ENCODE measurements around the gene NTHL1.

The NTHL1 gene

DNA sequence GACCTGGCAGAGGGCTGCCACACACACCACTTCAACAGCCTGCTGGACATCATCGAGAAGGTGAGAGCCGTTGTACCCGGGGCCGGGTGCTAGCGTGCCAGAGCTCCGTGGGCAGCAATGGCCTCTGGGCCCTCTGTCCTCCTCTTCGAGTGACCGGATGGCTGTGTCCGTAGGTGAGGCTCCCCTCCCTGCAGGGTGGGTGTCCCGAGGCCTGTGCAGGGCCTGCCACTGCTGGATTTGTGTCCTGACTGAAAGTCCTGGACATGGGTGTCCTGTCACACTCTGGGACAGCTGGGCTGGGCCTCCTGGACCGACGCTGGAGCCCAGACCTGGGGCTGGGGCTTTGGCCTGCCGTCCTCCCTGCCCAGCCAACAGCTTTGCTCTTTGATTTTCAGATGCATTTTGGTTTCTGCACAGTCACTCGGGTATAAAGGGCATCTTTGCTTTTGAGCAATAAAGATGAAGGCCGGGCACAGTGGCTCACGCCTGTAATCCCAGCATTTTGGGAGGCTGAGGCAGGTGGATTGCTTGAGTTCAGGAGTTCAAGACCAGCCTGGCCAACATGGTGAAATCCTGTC is 16.8 kb upstream of the NTHL1 start:
- H3K27me3 ChIP-seq (ENCODE audit: control insufficient read depth in 5 of 5, insufficient read depth in 4 of 5, low read length in 5 of 5), result no peaks in the 10 kb centered on the region
- no peaks in the 10 kb centered on the region for H3K4me1 ChIP-seq (ENCODE audit: control insufficient read depth in 5 of 5, insufficient read depth in 5 of 5, low read length in 5 of 5)
- H3K36me3 ChIP-seq (ENCODE audit: control insufficient read depth in 5 of 5, insufficient read depth in 5 of 5, low read length in 5 of 5), result peaks cover 0 to 90% (median 75%) of the 10 kb centered on the region in 5 donors

DNA sequence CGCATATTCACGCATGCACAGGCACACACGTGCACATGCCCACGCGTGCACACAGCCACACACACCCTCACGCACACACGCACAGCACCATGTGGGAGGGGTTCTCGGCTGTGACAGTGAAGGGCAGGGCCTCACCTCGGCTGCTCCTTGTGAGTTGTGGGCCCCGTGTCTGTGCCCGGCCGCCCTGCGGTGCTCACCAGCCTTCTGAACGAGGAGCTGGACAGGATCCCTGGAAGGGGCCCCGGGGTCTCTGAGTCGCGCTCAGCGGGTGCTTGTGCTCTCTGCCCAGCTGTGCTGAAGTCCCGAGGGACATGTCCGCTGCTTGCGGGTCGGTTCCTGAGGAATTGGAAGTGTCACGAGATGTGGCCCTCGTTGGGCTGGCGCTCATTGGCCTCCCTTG is 16.2 kb upstream of the NTHL1 start:
- Histone ChIP-seq H3K4me3 (ENCODE audit: low read depth in 1 of 5, low read length in 5 of 5) (no peak overlapping the region), H3K9me3 (ENCODE audit: control insufficient read depth in 5 of 5, low read length in 5 of 5) (peaks cover 0 to 3% (median 0%) of the 10 kb centered on the region in 5 donors), H3K27ac (ENCODE audit: low read depth, low read length) (no peak overlapping the region), H3K4me1 (ENCODE audit: control insufficient read depth in 5 of 5, insufficient read depth in 5 of 5, low read length in 5 of 5) (no peaks in the 10 kb centered on the region), H3K27me3 (ENCODE audit: control insufficient read depth in 5 of 5, insufficient read depth in 4 of 5, low read length in 5 of 5) (no peaks in the 10 kb centered on the region), H3K36me3 (ENCODE audit: control insufficient read depth in 5 of 5, insufficient read depth in 5 of 5, low read length in 5 of 5) (peaks cover 0 to 87% (median 74%) of the 10 kb centered on the region in 5 donors), H3K9ac (ENCODE audit: low read length in 5 of 5) (no peak overlapping the region)

More for the DNA sequence above, 16.8 kb upstream of the NTHL1 start:
- Histone ChIP-seq H3K9ac (ENCODE audit: low read length in 5 of 5) (no peak overlapping the region), H3K27ac (ENCODE audit: low read depth, low read length) (no peak overlapping the region), H3K9me3 (ENCODE audit: control insufficient read depth in 5 of 5, low read length in 5 of 5) (peaks cover 0 to 3% (median 0%) of the 10 kb centered on the region in 5 donors), H3K4me3 (ENCODE audit: low read depth in 1 of 5, low read length in 5 of 5) (no peak overlapping the region)

DNA sequence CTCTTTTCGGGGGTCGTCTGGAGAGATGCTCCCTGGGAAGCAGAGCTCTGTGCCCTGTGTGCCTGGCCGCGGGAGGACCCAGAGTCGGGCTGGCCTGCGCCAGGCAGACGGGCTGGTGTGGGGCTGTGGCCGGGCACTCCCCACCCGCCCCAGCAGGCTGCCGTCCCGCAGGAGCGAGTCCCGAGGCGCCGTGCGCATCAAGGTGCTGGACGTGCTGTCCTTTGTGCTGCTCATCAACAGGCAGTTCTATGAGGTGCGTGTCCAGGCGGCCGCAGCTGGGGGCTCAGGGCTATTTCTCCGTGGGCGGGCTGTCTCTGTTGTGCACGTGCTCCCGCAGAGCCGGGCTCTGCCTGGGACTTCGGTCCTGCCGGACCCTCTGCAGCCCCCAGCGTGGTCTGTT is 15.2 kb upstream of the NTHL1 start:
- H3K36me3 ChIP-seq (ENCODE audit: control insufficient read depth in 5 of 5, insufficient read depth in 5 of 5, low read length in 5 of 5), result peaks cover 0 to 87% (median 77%) of the 10 kb centered on the region in 5 donors
- no peak overlapping the region for H3K27ac ChIP-seq (ENCODE audit: low read depth, low read length)

DNA sequence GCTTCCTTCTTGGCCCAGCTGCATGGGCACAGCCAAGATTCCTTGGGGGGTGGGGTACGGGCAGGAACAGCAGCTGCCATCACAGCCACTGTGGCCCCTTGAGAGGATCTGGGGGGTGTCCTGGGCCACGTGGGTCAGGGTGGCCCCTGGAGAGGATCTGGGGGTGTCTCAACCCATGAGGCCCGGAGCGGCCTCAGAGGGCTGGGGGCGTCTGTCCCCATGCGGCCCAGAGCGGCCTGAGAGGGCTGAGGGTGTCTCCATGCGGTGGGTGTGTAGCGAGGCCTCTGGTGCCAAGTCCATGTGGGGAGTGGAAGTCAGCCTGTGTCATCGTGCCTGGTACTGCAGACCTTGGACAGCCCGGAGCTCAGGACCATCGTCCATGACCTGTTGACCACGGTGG is 13.9 kb upstream of the NTHL1 start:
- H3K4me1 ChIP-seq (ENCODE audit: control insufficient read depth in 5 of 5, insufficient read depth in 5 of 5, low read length in 5 of 5), result no peaks in the 10 kb centered on the region
- no peak overlapping the region for H3K4me3 ChIP-seq (ENCODE audit: low read depth in 1 of 5, low read length in 5 of 5)
- no peak overlapping the region for H3K9ac ChIP-seq (ENCODE audit: low read length in 5 of 5)
- no peak overlapping the region for H3K27ac ChIP-seq (ENCODE audit: low read depth, low read length)
- peaks cover 0 to 3% (median 0%) of the 10 kb centered on the region in 5 donors for H3K9me3 ChIP-seq (ENCODE audit: control insufficient read depth in 5 of 5, low read length in 5 of 5)
- H3K27me3 ChIP-seq (ENCODE audit: control insufficient read depth in 5 of 5, insufficient read depth in 4 of 5, low read length in 5 of 5), result no peaks in the 10 kb centered on the region
- peaks cover 0 to 87% (median 78%) of the 10 kb centered on the region in 5 donors for H3K36me3 ChIP-seq (ENCODE audit: control insufficient read depth in 5 of 5, insufficient read depth in 5 of 5, low read length in 5 of 5)

More for the DNA sequence above, 15.2 kb upstream of the NTHL1 start:
- Histone ChIP-seq H3K27me3 (ENCODE audit: control insufficient read depth in 5 of 5, insufficient read depth in 4 of 5, low read length in 5 of 5) (no peaks in the 10 kb centered on the region), H3K4me1 (ENCODE audit: control insufficient read depth in 5 of 5, insufficient read depth in 5 of 5, low read length in 5 of 5) (no peaks in the 10 kb centered on the region), H3K9me3 (ENCODE audit: control insufficient read depth in 5 of 5, low read length in 5 of 5) (peaks cover 0 to 3% (median 0%) of the 10 kb centered on the region in 5 donors), H3K9ac (ENCODE audit: low read length in 5 of 5) (no peak overlapping the region), H3K4me3 (ENCODE audit: low read depth in 1 of 5, low read length in 5 of 5) (no peak overlapping the region)

DNA sequence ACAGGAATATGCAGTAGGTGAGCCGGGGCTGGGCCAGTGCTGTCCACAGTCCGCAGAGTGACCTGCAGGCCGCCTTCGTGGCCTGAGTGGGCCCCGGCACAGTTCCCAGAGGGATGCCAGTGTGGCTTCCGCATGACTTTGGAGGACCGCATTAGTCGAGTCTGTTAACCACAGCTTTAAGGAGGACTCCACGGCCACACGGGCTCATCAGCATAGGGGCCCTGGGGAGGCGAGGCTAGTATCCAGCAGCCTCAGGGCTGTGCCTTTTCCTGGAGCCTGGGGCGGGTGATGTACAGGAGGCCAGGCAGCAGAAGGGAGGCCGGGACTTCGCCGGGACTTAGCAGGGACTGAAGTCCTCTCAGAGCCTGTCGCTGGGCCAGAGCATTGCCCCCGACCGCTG is 13.4 kb upstream of the NTHL1 start:
- Histone ChIP-seq H3K4me1 (ENCODE audit: control insufficient read depth in 5 of 5, insufficient read depth in 5 of 5, low read length in 5 of 5) (peaks cover 0 to 1% (median 0%) of the 10 kb centered on the region in 5 donors), H3K9ac (ENCODE audit: low read length in 5 of 5) (no peak overlapping the region), H3K36me3 (ENCODE audit: control insufficient read depth in 5 of 5, insufficient read depth in 5 of 5, low read length in 5 of 5) (peaks cover 0 to 87% (median 76%) of the 10 kb centered on the region in 5 donors), H3K27ac (ENCODE audit: low read depth, low read length) (no peak overlapping the region), H3K9me3 (ENCODE audit: control insufficient read depth in 5 of 5, low read length in 5 of 5) (peaks cover 0 to 2% (median 0%) of the 10 kb centered on the region in 5 donors), H3K27me3 (ENCODE audit: control insufficient read depth in 5 of 5, insufficient read depth in 4 of 5, low read length in 5 of 5) (no peaks in the 10 kb centered on the region), H3K4me3 (ENCODE audit: low read depth in 1 of 5, low read length in 5 of 5) (no peak overlapping the region)

DNA sequence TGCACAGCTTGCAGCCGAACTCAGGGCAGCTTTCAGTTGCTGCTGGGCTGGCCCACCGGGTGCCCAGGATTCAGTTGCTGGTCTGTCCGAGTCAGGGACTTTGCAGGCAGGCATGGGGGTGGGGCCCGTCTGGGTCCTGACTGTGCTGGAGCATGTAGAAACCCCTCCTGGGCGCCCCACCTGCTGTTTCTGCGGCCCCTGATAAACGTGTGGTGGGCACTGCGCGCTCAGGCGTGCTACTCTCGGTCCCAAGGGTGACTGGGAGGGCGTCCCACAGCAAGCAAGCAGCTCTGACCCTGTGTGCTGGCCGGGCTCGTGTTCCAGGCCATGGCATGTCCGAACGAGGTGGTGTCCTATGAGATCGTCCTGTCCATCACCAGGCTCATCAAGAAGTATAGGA is 12.7 kb upstream of the NTHL1 start:
- no peak overlapping the region for H3K9ac ChIP-seq (ENCODE audit: low read length in 5 of 5)
- peaks cover 0 to 4% (median 0%) of the 10 kb centered on the region in 5 donors for H3K4me1 ChIP-seq (ENCODE audit: control insufficient read depth in 5 of 5, insufficient read depth in 5 of 5, low read length in 5 of 5)
- peaks cover 0 to 83% (median 69%) of the 10 kb centered on the region in 5 donors for H3K36me3 ChIP-seq (ENCODE audit: control insufficient read depth in 5 of 5, insufficient read depth in 5 of 5, low read length in 5 of 5)
- no peak overlapping the region for H3K4me3 ChIP-seq (ENCODE audit: low read depth in 1 of 5, low read length in 5 of 5)
- H3K27ac ChIP-seq (ENCODE audit: low read depth, low read length), result no peak overlapping the region
- no peaks in the 10 kb centered on the region for H3K27me3 ChIP-seq (ENCODE audit: control insufficient read depth in 5 of 5, insufficient read depth in 4 of 5, low read length in 5 of 5)
- H3K9me3 ChIP-seq (ENCODE audit: control insufficient read depth in 5 of 5, low read length in 5 of 5), result no peaks in the 10 kb centered on the region

DNA sequence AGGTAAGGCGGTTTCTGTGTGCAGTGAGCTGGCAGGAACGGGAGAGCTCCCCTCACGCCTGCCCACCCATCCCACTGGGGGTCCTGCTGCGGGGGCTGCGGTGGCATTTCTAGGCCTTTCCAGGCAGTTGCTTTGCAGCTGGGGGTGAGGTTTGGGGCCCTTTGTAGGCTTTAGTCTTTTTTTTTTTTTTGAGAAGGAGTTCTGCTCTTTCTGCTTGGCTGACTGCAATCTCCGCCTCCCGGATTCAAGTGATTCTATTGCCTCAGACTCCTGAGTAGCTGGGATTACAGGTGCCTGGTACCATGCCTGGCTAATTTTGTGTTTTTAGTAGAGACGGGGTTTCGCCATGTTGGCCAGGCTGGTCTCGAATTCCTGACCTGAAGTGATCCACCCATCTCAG is 11.2 kb upstream of the NTHL1 start:
- Histone ChIP-seq H3K27ac (ENCODE audit: low read depth, low read length) (no peak overlapping the region), H3K4me3 (ENCODE audit: low read depth in 1 of 5, low read length in 5 of 5) (no peak overlapping the region), H3K9ac (ENCODE audit: low read length in 5 of 5) (no peak overlapping the region), H3K36me3 (ENCODE audit: control insufficient read depth in 5 of 5, insufficient read depth in 5 of 5, low read length in 5 of 5) (peaks cover 0 to 87% (median 71%) of the 10 kb centered on the region in 5 donors), H3K4me1 (ENCODE audit: control insufficient read depth in 5 of 5, insufficient read depth in 5 of 5, low read length in 5 of 5) (peaks cover 0 to 4% (median 0%) of the 10 kb centered on the region in 5 donors), H3K9me3 (ENCODE audit: control insufficient read depth in 5 of 5, low read length in 5 of 5) (no peaks in the 10 kb centered on the region), H3K27me3 (ENCODE audit: control insufficient read depth in 5 of 5, insufficient read depth in 4 of 5, low read length in 5 of 5) (no peaks in the 10 kb centered on the region)

DNA sequence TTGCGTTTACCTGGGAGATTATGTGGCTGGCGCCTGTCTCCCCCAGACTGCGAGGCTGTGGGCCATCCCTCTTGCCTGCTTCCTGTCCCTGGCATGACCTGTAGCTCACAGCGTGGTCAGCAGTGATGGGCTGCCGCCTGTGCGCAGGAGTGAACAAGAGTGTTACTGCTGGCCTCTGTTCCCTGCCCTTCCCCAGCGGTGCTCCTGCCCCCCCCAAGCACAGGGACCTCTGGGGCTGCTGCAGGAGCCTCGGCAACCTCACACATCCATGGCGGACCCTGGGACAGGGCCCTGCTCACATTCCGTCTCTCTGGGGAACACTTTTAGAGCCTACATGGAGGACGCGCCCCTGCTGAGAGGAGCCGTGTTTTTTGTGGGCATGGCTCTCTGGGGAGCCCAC is 10.8 kb upstream of the NTHL1 start:
- no peak overlapping the region for H3K27ac ChIP-seq (ENCODE audit: low read depth, low read length)
- peaks cover 0 to 87% (median 71%) of the 10 kb centered on the region in 5 donors for H3K36me3 ChIP-seq (ENCODE audit: control insufficient read depth in 5 of 5, insufficient read depth in 5 of 5, low read length in 5 of 5)
- H3K4me1 ChIP-seq (ENCODE audit: control insufficient read depth in 5 of 5, insufficient read depth in 5 of 5, low read length in 5 of 5), result peaks cover 0 to 4% (median 0%) of the 10 kb centered on the region in 5 donors
- no peak overlapping the region for H3K9ac ChIP-seq (ENCODE audit: low read length in 5 of 5)
- no peaks in the 10 kb centered on the region for H3K9me3 ChIP-seq (ENCODE audit: control insufficient read depth in 5 of 5, low read length in 5 of 5)
- no peak overlapping the region for H3K4me3 ChIP-seq (ENCODE audit: low read depth in 1 of 5, low read length in 5 of 5)
- no peaks in the 10 kb centered on the region for H3K27me3 ChIP-seq (ENCODE audit: control insufficient read depth in 5 of 5, insufficient read depth in 4 of 5, low read length in 5 of 5)

DNA sequence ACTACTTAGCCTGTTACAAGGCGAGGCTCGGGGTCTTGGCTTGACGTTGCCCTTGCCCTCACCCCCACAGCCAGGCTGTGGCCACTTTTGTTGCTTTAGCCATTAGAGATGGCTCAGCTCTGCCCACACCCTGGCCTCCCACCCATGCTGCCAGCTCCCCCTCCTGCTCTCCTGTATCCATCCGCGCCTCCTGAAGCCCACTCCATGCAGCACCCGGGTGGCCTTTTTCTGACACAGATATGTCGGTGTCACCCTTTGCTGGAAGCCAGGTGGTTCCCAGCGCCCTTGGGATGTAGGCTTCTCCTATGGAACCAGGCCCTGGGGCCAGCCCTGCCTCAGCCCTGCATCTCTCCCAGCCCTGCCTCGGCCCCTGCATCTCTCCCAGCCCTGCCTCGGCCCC is 9.8 kb upstream of the NTHL1 start:
- Histone ChIP-seq H3K27ac (ENCODE audit: low read depth, low read length) (no peak overlapping the region), H3K36me3 (ENCODE audit: control insufficient read depth in 5 of 5, insufficient read depth in 5 of 5, low read length in 5 of 5) (peaks cover 0 to 87% (median 71%) of the 10 kb centered on the region in 5 donors), H3K27me3 (ENCODE audit: control insufficient read depth in 5 of 5, insufficient read depth in 4 of 5, low read length in 5 of 5) (no peaks in the 10 kb centered on the region), H3K4me3 (ENCODE audit: low read depth in 1 of 5, low read length in 5 of 5) (no peak overlapping the region), H3K9ac (ENCODE audit: low read length in 5 of 5) (no peak overlapping the region), H3K4me1 (ENCODE audit: control insufficient read depth in 5 of 5, insufficient read depth in 5 of 5, low read length in 5 of 5) (peaks cover 0 to 4% (median 0%) of the 10 kb centered on the region in 5 donors), H3K9me3 (ENCODE audit: control insufficient read depth in 5 of 5, low read length in 5 of 5) (no peaks in the 10 kb centered on the region)

DNA sequence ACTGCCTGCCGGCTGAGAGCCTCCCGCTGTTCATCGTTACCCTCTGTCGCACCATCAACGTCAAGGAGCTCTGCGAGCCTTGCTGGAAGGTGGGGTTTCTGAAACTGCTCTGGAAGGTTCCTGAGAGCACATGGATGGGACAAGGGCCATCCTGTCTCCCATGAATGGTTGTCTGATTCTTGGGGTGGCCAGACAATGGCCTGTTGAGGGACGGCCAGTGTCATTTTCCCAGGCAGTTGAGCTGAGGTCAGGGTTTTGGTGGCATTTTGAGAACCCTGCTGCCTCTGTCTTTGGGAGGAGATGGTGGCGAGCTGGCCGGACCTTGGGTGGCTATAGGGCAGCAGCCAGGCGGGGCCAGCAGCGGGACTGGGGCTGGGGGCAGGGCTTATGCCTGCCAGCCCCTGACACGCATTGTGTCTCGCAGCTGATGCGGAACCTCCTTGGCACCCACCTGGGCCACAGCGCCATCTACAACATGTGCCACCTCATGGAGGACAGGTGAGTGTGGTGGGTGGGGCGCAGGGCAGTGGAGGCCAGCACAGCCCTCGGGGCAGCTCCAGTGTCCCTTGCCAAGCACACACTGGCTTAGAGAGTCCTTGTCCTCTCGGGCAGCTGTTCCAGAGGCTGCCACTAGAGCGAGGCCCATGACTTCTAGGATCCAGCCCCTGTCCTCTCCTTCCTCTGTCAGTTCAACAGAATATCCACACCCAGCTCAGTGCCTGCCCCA is 9.2 kb upstream of the NTHL1 start:
- no peak overlapping the region for H3K27ac ChIP-seq (ENCODE audit: low read depth, low read length)
- no peak overlapping the region for H3K9ac ChIP-seq (ENCODE audit: low read length in 5 of 5)
- H3K4me3 ChIP-seq (ENCODE audit: low read depth in 1 of 5, low read length in 5 of 5), result no peak overlapping the region
- H3K36me3 ChIP-seq (ENCODE audit: control insufficient read depth in 5 of 5, insufficient read depth in 5 of 5, low read length in 5 of 5), result peaks cover 0 to 87% (median 70%) of the 10 kb centered on the region in 5 donors
- H3K27me3 ChIP-seq (ENCODE audit: control insufficient read depth in 5 of 5, insufficient read depth in 4 of 5, low read length in 5 of 5), result no peaks in the 10 kb centered on the region
- H3K4me1 ChIP-seq (ENCODE audit: control insufficient read depth in 5 of 5, insufficient read depth in 5 of 5, low read length in 5 of 5), result peaks cover 0 to 4% (median 0%) of the 10 kb centered on the region in 5 donors
- H3K9me3 ChIP-seq (ENCODE audit: control insufficient read depth in 5 of 5, low read length in 5 of 5), result no peaks in the 10 kb centered on the region

Data from subcutaneous abdominal adipose tissue (tissue), 5 donors.